GM21515 (cell line): Measurements from ENCODE around the gene ERCC3.
A peak's percentile ranks its signal among the peaks of the same experiment; 100 is the strongest.
"Not testable (repeated sequence)": the region's sequence is repeated elsewhere in the genome, so short reads cannot be mapped to it uniquely, and the experiment has no call there.

Experiments used
- ATAC-seq: cut with Tn5 transposase; IDR thresholded peaks from one replicate; pipeline ENCODE4 v1.9.1; 2021; ENCODE audit not compliant: unreplicated experiment

The ERCC3 gene

DNA sequence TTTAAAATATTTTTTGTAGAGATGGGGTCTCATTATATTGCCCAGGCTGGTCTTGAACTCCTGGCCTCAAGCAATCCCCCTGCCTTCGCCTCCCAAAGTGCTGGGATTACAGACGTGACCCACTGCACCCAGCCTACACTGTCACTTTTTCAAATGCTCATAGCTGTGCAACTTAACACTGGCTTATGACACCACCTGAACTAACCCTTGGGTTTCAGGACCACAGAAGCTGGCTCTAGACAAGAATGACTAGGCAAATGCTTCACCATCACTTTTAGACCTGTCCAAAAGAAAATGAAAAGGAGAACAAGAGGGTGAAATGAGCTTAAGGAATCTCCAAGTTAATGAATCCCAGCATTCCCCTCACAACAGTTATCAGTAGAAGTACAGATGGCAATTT is 13.3 kb downstream of the ERCC3 start:
- ATAC-seq: no peak

GRCh38 chr2:127279781-127280180 is 14.2 kb downstream of the ERCC3 start:
- ATAC-seq: no peak

- ATAC-seq: no peak
Measured at GRCh38 chr2:127278959-127279358, 15.0 kb downstream of the ERCC3 start.

- ATAC-seq: peak; percentile 76
Measured at GRCh38 chr2:127277028-127277427, 16.9 kb downstream of the ERCC3 start.

DNA sequence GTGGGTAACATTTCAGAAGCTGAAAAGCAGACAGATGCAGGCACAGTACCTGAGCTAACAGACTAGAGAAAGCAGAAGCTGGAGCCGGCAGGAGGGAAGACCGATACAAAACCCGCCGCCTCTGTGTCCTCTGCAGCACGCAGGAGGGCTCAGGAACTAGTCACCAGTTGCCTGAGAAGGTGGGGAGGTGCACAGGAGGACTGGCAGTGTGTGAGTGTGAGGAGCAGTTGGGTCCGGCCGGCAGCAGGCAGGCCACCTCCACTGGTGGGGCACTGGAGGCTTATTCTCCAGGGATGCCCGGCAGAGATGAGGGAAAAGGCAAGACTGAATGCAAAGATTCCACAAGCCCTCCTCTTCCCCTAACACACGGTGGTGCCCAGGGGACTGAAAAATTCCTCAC is 18.2 kb downstream of the ERCC3 start:
- no peak for ATAC-seq

DNA sequence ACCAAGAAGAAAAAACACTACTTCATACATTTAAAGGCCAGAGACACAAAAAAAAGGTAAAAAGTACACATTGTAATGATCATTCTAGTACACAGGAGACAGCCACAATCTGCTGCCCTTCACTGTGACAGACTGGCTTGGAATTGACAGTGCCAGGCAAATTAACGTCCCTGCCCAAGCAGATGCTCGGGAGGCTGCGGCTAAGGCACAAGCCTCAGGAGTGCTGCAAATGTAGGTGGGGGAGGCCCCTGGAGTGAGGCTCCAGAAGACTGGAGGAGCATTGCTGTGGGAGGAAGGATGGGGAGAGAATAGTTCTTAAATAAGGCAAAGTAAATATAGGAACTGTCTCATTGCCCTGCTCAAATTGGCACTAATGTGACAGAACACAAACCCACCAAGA is 18.6 kb downstream of the ERCC3 start:
- no peak for ATAC-seq

DNA sequence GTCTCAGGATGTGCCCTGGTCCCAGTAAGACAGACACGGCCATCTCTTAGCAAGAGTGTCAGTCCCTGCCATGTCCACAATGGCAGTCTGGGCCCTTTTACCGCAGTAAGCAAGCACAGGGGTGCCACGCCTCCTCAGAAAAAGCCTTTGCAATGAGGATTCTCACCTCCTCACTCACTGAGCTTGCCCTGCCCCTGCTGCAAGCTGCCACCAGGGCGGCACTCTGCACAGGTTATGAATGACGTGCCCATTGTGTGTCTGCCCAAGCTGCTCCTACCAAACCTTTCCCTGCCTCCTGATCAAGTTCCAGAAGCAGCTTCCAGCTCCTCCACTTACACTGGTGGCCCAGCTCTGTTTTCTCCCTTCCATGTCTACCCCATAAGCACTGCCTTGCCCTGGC is 23.3 kb downstream of the ERCC3 start:
- ATAC-seq: no peak

GRCh38 chr2:127261804-127262406 is 32.0 kb downstream of the ERCC3 start:
- no peak for ATAC-seq

- no peak for ATAC-seq
Measured at GRCh38 chr2:127259355-127259754, 34.6 kb downstream of the ERCC3 start.

- no peak for ATAC-seq
Measured at GRCh38 chr2:127256866-127257265, 37.1 kb downstream of the ERCC3 start.

GRCh38 chr2:127256381-127256780 is 37.6 kb downstream of the ERCC3 start:
- no peak for ATAC-seq

GRCh38 chr2:127255721-127256120 is 38.2 kb downstream of the ERCC3 start:
- no peak for ATAC-seq

GRCh38 chr2:127255146-127255545 is 38.8 kb downstream of the ERCC3 start:
- no peak for ATAC-seq

DNA sequence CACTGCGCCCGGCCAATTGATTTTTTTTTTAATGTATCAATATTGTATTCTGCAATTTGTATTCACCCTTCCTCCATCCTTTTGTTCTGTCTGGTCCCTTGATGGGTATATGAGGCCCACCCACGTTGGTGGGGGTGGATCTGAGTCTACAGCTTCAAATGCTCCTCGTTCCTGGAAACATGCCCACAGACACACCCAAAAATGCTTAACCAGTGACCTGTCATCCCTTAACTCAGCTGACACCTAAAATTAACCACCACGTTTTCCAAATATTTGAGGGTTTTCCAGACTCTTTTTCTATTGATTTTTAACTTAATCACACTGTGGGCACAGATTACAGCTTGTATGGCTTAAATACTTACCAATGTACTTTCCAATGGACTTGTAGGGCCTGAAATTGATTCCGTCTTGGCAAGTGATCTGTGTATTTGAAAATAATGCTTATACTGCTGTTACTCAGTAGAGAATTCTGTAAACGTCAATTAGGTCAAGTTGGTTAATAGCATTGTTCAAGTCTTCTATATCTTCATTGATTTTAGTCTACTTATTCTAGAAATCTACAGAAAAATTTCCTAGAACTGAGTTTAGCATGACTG is 39.5 kb downstream of the ERCC3 start:
- ATAC-seq: no peak

DNA sequence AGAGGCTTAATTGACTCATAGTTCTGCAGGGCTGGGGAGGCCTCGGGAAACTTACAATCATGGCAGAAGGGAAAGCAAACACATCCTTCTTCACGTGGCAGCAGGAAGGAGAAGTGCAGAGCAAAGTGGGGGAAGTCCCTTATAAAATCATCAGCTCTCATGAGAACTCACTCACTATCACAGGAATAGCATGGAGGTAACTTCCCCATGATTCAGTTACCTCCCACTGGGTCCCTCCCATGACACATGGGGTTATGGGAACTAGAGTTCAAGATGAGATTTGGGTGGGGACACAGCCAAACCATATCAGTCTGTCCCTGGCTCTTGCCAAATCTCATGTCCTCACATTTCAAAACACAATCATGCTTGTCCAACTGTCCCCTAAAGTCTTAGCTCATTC is 52.8 kb downstream of the ERCC3 start:
- not testable (repeated sequence) for ATAC-seq

- no peak for ATAC-seq
Measured at GRCh38 chr2:127239395-127239794, 54.5 kb downstream of the ERCC3 start.

DNA sequence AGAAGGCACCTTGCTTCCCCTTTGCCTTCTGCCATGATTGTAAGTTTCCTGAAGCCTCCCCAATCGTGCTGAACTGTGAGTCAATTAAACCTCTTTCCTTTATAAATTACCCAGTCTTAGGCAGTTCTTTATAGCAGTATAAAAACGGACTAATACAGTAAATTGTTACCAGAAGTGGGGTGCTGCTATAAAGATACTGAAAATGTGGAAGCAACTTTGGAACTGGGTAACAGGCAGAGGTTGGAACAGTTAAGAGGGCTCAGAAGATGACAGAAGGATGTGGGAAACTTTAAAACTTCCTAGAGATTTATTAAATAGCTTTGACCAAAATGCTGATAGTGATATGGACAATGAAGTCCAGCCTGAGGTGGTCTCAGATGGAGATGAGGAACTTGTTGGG is 56.2 kb downstream of the ERCC3 start:
- ATAC-seq: not testable (repeated sequence)

GRCh38 chr2:127235082-127235702 is 58.8 kb downstream of the ERCC3 start:
- ATAC-seq: no peak

GRCh38 chr2:127233710-127234109 is 60.2 kb downstream of the ERCC3 start:
- ATAC-seq: no peak

DNA sequence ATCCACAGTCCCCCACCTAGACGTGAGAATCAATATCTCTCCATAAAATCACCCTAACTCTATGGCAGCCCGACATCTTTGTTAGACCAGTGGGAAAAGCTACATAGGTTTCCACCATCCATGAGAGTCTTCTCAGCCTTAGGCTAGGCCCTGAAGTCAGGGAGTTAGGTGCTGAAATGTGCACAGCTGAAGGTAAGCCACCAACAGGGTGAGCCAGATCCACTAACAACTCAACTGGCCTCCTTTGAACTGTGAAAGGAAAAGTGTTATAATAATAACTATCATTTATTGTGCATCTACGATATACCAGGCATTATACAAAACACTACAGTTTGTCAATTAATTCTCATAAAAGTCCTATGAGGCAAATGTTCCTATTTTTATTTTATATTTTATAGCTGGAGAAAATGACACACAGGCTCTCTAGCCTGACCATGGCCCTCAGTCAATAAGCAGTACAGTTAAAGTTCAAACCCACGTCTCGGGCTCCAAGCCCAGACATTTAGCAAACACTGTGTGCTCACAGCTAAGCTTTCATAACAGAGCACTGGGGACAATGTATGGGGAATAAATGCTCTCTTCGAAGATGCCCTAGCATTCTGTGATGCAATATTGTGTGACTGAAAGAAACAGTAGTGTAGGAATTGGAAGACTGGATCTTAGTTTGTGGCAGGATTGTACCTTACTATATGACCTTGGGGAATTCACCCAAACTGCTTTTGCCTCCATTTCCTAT is 62.6 kb downstream of the ERCC3 start:
- ATAC-seq: no peak

GRCh38 chr2:127229555-127229954 is 64.4 kb downstream of the ERCC3 start:
- no peak for ATAC-seq

DNA sequence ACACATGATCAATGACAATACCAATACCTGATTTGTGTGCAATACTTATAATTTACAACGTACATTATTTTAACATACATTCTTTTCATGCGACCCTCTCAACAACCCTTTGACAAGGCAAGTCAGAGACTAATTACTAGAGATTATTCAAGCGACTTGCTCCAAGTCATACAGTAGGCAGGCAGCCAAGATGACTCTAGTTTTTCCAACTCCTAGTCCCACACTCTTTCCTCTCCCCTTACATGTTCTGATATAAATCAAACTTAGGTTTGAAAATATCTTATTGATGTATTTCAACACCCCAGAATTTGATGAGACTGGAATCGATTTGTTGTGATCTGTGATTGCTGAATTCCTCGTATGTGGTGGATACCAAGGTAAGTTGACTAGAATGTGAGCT is 65.8 kb downstream of the ERCC3 start:
- no peak for ATAC-seq
